Fibroblast of mammary gland (primary cell): ENCODE data around the gene EFNA4.

Experiments used
- DNase-seq: peaks from one replicate; pipeline ENCODE4 v3.0.0-alpha.2; 2010; ENCODE audit warnings: low read depth
- H3K4me3 ChIP-seq: 2 replicates; pipeline ENCODE4 v1.5.1; 2011; ENCODE audit warnings: low read depth, mild to moderate bottlenecking, low read length, moderate library complexity; ENCODE audit not compliant: control insufficient read depth
- CTCF ChIP-seq: conservative IDR thresholded peaks from 2 replicates; pipeline ENCODE4 v1.5.1; 2011; ENCODE audit warnings: low read depth, low read length, inconsistent platforms; ENCODE audit not compliant: control insufficient read depth, insufficient read depth

The EFNA4 gene

GRCh38 chr1:155091071-155092051 is 27.8 kb downstream of the EFNA4 start:
- peak; percentile 67 for DNase-seq
- H3K4me3 ChIP-seq: no peak overlapping the region
- TF ChIP-seq CTCF: peak; percentile 92

- TF ChIP-seq CTCF: no peak
These were observed 28.6 kb downstream of the EFNA4 start for GRCh38 chr1:155092131-155092530.

GRCh38 chr1:155092641-155093040 is 29.1 kb downstream of the EFNA4 start:
- TF ChIP-seq CTCF: no peak
- no peak for DNase-seq
- no peak overlapping the region for H3K4me3 ChIP-seq

More at GRCh38 chr1:155092131-155092530, 28.6 kb downstream of the EFNA4 start:
- DNase-seq: no peak
- no peak overlapping the region for H3K4me3 ChIP-seq

- H3K4me3 ChIP-seq: no peak overlapping the region
- TF ChIP-seq CTCF: peak; percentile 43
- DNase-seq: peak; percentile 49
These were observed 30.5 kb downstream of the EFNA4 start for GRCh38 chr1:155093911-155094621.

GRCh38 chr1:155094622-155094948 is 31.0 kb downstream of the EFNA4 start:
- DNase-seq: no peak
- H3K4me3 ChIP-seq: no peak overlapping the region
- TF ChIP-seq CTCF: no peak

- no peak overlapping the region for H3K4me3 ChIP-seq
- DNase-seq: no peak
- no peak for TF ChIP-seq CTCF
These were observed 35.8 kb downstream of the EFNA4 start for GRCh38 chr1:155099331-155099730.
